IMR-90 (cell line): ENCODE measurements around the gene GBF1. TPM values are rescaled to one million over a fixed set of nuclear protein-coding genes. Genes with fewer than 3 reads are reported as not detected.

Source experiments
- ATAC-seq: fragments of 200-7000 bp; cut with Tn5 transposase; 2 replicates; pipeline ENCODE4 v1.9.1; 2020; ENCODE audit warnings: low read depth, mild to moderate bottlenecking, moderate library complexity
- BruUV-seq: library from RNA; stranded (reverse); fragments of 400-500 nt; replicated peaks from 2 replicates; lab custom pipeline; 2021; lab: Mats Ljungman, UMichigan
- CTCF ChIA-PET: fragments of 300-600 bp; formaldehyde crosslinking; extraction: SDS; loops from one replicate; lab custom pipeline; 2021; ENCODE audit warnings: antibody characterized with exemption; lab: Yijun Ruan, JAX
- POLR2A ChIA-PET: fragments of 300-600 bp; sonication (Branson Sonifier 250); formaldehyde crosslinking; loops from one replicate; lab custom pipeline; 2022; ENCODE audit warnings: antibody characterized with exemption; ENCODE audit not compliant: unreplicated experiment; lab: Charles Lee
- DNase-seq: peaks from one replicate; pipeline ENCODE4 v3.0.0; 2013
- H2AFZ ChIP-seq: replicated peaks from 2 replicates; pipeline ENCODE3; 2013; ENCODE audit warnings: low read length, mild to moderate bottlenecking; ENCODE audit not compliant: poor library complexity
- H2AK5ac ChIP-seq: 2 replicates; pipeline ENCODE4 v1.6.1; 2013; ENCODE audit warnings: low read depth, low read length, inconsistent platforms
- H2AK9ac ChIP-seq: replicated peaks from 2 replicates; pipeline ENCODE3; 2013; ENCODE audit warnings: mild to moderate bottlenecking, low read depth, low read length, moderate library complexity; ENCODE audit not compliant: poor library complexity
- H2BK120ac ChIP-seq: 2 replicates; pipeline ENCODE4 v1.6.1; 2013; ENCODE audit warnings: low read depth, low read length, inconsistent platforms
- H2BK15ac ChIP-seq: 3 replicates; pipeline ENCODE4 v1.6.1; 2013; ENCODE audit warnings: low read depth, low read length, inconsistent platforms
- H2BK20ac ChIP-seq: 2 replicates; pipeline ENCODE4 v1.6.1; 2013; ENCODE audit warnings: low read depth, mild to moderate bottlenecking, inconsistent platforms, low read length, moderate library complexity
- H2BK5ac ChIP-seq: 2 replicates; pipeline ENCODE4 v1.6.1; 2013; ENCODE audit warnings: mild to moderate bottlenecking, low read depth, low read length, inconsistent platforms; ENCODE audit not compliant: poor library complexity, severe bottlenecking
- H3K14ac ChIP-seq: replicated peaks from 2 replicates; pipeline ENCODE4 v1.6.1; 2013; ENCODE audit warnings: low read depth, low read length, inconsistent platforms
- H3K18ac ChIP-seq: 2 replicates; pipeline ENCODE4 v1.6.1; 2013; ENCODE audit warnings: low read depth, low read length, control low read depth
- H3K23ac ChIP-seq: 2 replicates; pipeline ENCODE4 v1.6.1; 2013; ENCODE audit warnings: low read depth, low read length, inconsistent platforms
- H3K27ac ChIP-seq: 2 replicates; pipeline ENCODE4 v1.5.1; 2013; ENCODE audit warnings: mild to moderate bottlenecking, control low read depth, low read length; ENCODE audit not compliant: insufficient read depth
- H3K27me3 ChIP-seq: 2 replicates; pipeline ENCODE4 v1.6.1; 2013; ENCODE audit warnings: low read length; ENCODE audit not compliant: control insufficient read depth, insufficient read depth
- H3K36me3 ChIP-seq: 2 replicates; pipeline ENCODE4 v1.6.1; 2013; ENCODE audit warnings: low read length, mixed read lengths; ENCODE audit not compliant: control insufficient read depth, insufficient read depth
- H3K4ac ChIP-seq: 2 replicates; pipeline ENCODE4 v1.6.1; 2013; ENCODE audit warnings: low read depth, low read length, inconsistent platforms
- H3K4me1 ChIP-seq: 2 replicates; pipeline ENCODE4 v1.6.1; 2013; ENCODE audit warnings: low read length, mixed read lengths; ENCODE audit not compliant: control insufficient read depth, insufficient read depth
- H3K4me2 ChIP-seq: 2 replicates; pipeline ENCODE4 v1.6.1; 2013; ENCODE audit warnings: low read depth, mild to moderate bottlenecking, control low read depth, low read length, moderate library complexity
- H3K4me3 ChIP-seq: 2 replicates; pipeline ENCODE4 v1.5.1; 2013; ENCODE audit warnings: low read depth, mild to moderate bottlenecking, control low read depth, low read length, moderate library complexity; ENCODE audit not compliant: insufficient read depth
- H3K56ac ChIP-seq: 2 replicates; pipeline ENCODE4 v1.6.1; 2013; ENCODE audit warnings: low read length, inconsistent platforms; ENCODE audit not compliant: insufficient read depth; ENCODE audit errors: extremely low read depth
- H3K79me1 ChIP-seq, 2 experiments: 2 replicates each; pipeline ENCODE4 v1.6.1; 2013; ENCODE audit warnings: low read length in 2 of 2, inconsistent platforms in 1 of 2, low read depth in 1 of 2
- H3K9ac ChIP-seq: 2 replicates; pipeline ENCODE4 v1.6.1; 2013; ENCODE audit warnings: low read depth, low read length, control low read depth
- H3K9me1 ChIP-seq: 2 replicates; pipeline ENCODE4 v1.6.1; 2013; ENCODE audit warnings: low read length, inconsistent platforms; ENCODE audit not compliant: insufficient read depth
- H3K9me3 ChIP-seq: 2 replicates; pipeline ENCODE4 v1.6.1; 2013; ENCODE audit warnings: low read length; ENCODE audit not compliant: control insufficient read depth, insufficient read depth
- H4K20me1 ChIP-seq: 2 replicates; pipeline ENCODE4 v1.6.1; 2013; ENCODE audit warnings: low read length, inconsistent platforms; ENCODE audit not compliant: insufficient read depth
- H4K5ac ChIP-seq: 2 replicates; pipeline ENCODE4 v1.6.1; 2013; ENCODE audit warnings: mild to moderate bottlenecking, low read depth, low read length, control low read depth
- H4K8ac ChIP-seq, 2 experiments: 2 replicates each; pipeline ENCODE4 v1.6.1; 2013; ENCODE audit warnings: low read depth in 2 of 2, low read length in 2 of 2, control low read depth in 1 of 2, inconsistent platforms in 1 of 2
- H4K91ac ChIP-seq: 2 replicates; pipeline ENCODE4 v1.6.1; 2013; ENCODE audit warnings: low read depth, low read length, inconsistent platforms; ENCODE audit not compliant: insufficient read depth
- FOS ChIP-seq: fragments of 150-350 bp; IDR thresholded peaks from 2 replicates; pipeline ENCODE4 v1.6.1; 2016; ENCODE audit warnings: low read depth, low read length
- WGBS, 2 experiments: methylation state at CpG; one replicate each; pipeline versions ENCODE4 v1.1.5 to v1.1.7; 2013; ENCODE audit warnings: missing lambda C conversion rate in 2 of 2; ENCODE audit not compliant: insufficient read length in 1 of 2; ENCODE audit errors: extremely low coverage in 2 of 2; 5-methylcytosine and 5-hydroxymethylcytosine counted together
- dilution Hi-C: fragments of 300-500 bp; cut with HindIII; formaldehyde crosslinking; loops from one replicate; pipeline ENCODE4 v1.14.3; 2018; ENCODE audit warnings: low sequenced_read_pairs; ENCODE audit not compliant: unreplicated experiment
- in situ Hi-C: fragments of 300-500 bp; cut with MboI; formaldehyde crosslinking; loops from 3 replicates; pipeline ENCODE4 v1.14.3; 2019; ENCODE audit warnings: low sequenced_read_pairs, inconsistent platforms, mixed read lengths
- intact Hi-C: fragments of 100-400 bp; cut with micrococcal nuclease; formaldehyde crosslinking; loops from 2 replicates; pipeline ENCODE4 v1.10.0; 2022
- polyA plus RNA-seq, 3 experiments: library from polyadenylated mRNA; depleted of rRNA; stranded (reverse); fragments of >200 nt; gene quantifications; 2 replicates each; pipeline ENCODE4 v1.2.3, GENCODE V29; 2012; ENCODE audit warnings: low replicate concordance in 1 of 3
- total RNA-seq: library from RNA; depleted of rRNA; stranded (reverse); fragments of >200 nt; gene quantifications from 2 replicates; pipeline ENCODE4 v1.2.3, GENCODE V29; 2012
- TF ChIP-seq, protein P1 (sequence below): fragments of 150-350 bp; IDR thresholded peaks from 2 replicates; pipeline ENCODE4 v1.6.1; 2017; ENCODE audit warnings: mild to moderate bottlenecking, antibody characterized with exemption, low read length, low read depth

GBF1 gene
- total and polyA plus RNA-seq, 2 of the 4 experiments (the other 2 are of a cell fraction): 38.7 to 40.1 TPM

DNA sequence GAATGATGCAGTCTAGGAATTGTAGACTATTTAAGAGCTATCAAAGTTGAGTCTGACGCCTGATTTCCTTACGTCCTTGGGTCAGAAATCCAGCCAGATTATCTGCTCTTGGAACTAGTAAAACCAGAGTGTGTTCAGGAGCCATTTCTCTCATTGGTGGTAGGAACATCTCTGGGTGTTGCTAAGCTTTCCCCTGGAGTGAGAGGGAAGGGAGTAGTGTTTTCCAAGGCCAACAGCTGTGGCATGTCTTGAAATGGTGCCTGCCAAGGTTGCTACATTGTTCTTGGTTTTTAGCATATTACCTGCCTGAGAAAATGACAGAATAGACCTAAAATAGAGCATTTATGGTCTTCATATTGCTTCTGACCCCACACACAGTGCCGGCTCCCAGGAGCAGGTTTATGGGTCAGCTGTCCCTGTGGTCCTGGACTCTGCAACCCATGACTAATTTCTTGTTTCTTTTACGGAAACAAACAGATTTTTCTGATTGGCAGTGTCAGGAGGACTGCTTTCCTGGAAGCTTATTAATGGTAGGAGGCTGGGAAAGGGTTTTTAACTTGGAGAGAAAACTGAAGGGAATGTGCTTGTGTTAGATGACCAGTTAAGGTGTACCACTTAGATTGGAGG is 17.5 kb downstream of the GBF1 start:
- H2AK5ac ChIP-seq: no peak overlapping the region
- no peak overlapping the region for H2BK15ac ChIP-seq
- H3K27me3 ChIP-seq: no peaks in the 10 kb centered on the region
- TF ChIP-seq, protein P1, sequence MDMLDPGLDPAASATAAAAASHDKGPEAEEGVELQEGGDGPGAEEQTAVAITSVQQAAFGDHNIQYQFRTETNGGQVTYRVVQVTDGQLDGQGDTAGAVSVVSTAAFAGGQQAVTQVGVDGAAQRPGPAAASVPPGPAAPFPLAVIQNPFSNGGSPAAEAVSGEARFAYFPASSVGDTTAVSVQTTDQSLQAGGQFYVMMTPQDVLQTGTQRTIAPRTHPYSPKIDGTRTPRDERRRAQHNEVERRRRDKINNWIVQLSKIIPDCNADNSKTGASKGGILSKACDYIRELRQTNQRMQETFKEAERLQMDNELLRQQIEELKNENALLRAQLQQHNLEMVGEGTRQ: no peak
- TF ChIP-seq FOS: no peak
- H3K27ac ChIP-seq: no peak overlapping the region
- no peak overlapping the region for H3K4me3 ChIP-seq
- no peak overlapping the region for H3K56ac ChIP-seq
- no peak overlapping the region for H3K23ac ChIP-seq
- dilution Hi-C loops: no loop called here
- intact Hi-C loops: loop anchor here (5.0 kb wide), 1 partner anchor 34 kb away; no protein-coding TSS in a partner anchor
- no peak overlapping the region for H2BK120ac ChIP-seq
- H3K9ac ChIP-seq: no peak overlapping the region
- no peak overlapping the region for H2BK20ac ChIP-seq
- ChIA-PET CTCF (no interaction called here), POLR2A (no interaction called here)
- peaks cover 16% of the 10 kb centered on the region for H3K36me3 ChIP-seq
- no peaks in the 10 kb centered on the region for H3K9me3 ChIP-seq
- peaks cover 23% of the 10 kb centered on the region for H3K9me1 ChIP-seq
- H2BK5ac ChIP-seq: no peak overlapping the region
- H4K8ac ChIP-seq: no peak overlapping the region
- no peak overlapping the region for H3K18ac ChIP-seq
- H4K20me1 ChIP-seq: peaks cover 70% of the 10 kb centered on the region
- no peak overlapping the region for H4K91ac ChIP-seq
- in situ Hi-C loops: no loop called here
- H3K4me1 ChIP-seq: peaks cover 9% of the 10 kb centered on the region
- no peak overlapping the region for H3K4ac ChIP-seq
- peaks cover 28 to 80% of the 10 kb centered on the region in 2 experiments for H3K79me1 ChIP-seq
- H3K4me2 ChIP-seq: no peak overlapping the region
- no TSS peak for BruUV-seq
- WGBS, 2 experiments: 100% methylated on average over 1 of the region's 4 CpGs; no CpG with 5 or more reads in 1 of the 2 experiments
- H2AFZ ChIP-seq: no peak overlapping the region
- DNase-seq (no peak), ATAC-seq (no peak)
- H3K14ac ChIP-seq: no peak overlapping the region
- H4K5ac ChIP-seq: no peak overlapping the region
- no peak overlapping the region for H2AK9ac ChIP-seq
